ENCODE measurements around the gene MTRF1. TPM values are rescaled to one million over a fixed set of nuclear protein-coding genes. Genes with fewer than 3 reads are reported as not detected.

MTRF1 gene
- total and polyA plus RNA-seq, 12 donors, result 6.6 to 18.7 (median 10.3) TPM

- H3K36me3 ChIP-seq, result peaks cover 0 to 21% (median 0%) of the 10 kb centered on the region in 9 donors
- H3K27ac ChIP-seq, result no peak overlapping the region
- 92 to 94% methylated on average over 6 of the region's 6 CpGs for WGBS, 2 donors
- no peaks in the 10 kb centered on the region for H3K27me3 ChIP-seq
- TF ChIP-seq, protein P1, sequence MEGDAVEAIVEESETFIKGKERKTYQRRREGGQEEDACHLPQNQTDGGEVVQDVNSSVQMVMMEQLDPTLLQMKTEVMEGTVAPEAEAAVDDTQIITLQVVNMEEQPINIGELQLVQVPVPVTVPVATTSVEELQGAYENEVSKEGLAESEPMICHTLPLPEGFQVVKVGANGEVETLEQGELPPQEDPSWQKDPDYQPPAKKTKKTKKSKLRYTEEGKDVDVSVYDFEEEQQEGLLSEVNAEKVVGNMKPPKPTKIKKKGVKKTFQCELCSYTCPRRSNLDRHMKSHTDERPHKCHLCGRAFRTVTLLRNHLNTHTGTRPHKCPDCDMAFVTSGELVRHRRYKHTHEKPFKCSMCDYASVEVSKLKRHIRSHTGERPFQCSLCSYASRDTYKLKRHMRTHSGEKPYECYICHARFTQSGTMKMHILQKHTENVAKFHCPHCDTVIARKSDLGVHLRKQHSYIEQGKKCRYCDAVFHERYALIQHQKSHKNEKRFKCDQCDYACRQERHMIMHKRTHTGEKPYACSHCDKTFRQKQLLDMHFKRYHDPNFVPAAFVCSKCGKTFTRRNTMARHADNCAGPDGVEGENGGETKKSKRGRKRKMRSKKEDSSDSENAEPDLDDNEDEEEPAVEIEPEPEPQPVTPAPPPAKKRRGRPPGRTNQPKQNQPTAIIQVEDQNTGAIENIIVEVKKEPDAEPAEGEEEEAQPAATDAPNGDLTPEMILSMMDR (IDR thresholded peaks at IDR 0.05), result no peak
- intact Hi-C loops (cut with DNase I), result no loop called here
- H3K9me3 ChIP-seq, result no peaks in the 10 kb centered on the region
- H3K4me3 ChIP-seq, result no peak overlapping the region
- H3K4me1 ChIP-seq, result peaks cover 2 to 25% (median 16%) of the 10 kb centered on the region in 9 donors
- DNase-seq (no peak), ATAC-seq (no peak)
Measured at GRCh38 chr13:41188584-41188983, 74.8 kb downstream of the MTRF1 start.

DNA sequence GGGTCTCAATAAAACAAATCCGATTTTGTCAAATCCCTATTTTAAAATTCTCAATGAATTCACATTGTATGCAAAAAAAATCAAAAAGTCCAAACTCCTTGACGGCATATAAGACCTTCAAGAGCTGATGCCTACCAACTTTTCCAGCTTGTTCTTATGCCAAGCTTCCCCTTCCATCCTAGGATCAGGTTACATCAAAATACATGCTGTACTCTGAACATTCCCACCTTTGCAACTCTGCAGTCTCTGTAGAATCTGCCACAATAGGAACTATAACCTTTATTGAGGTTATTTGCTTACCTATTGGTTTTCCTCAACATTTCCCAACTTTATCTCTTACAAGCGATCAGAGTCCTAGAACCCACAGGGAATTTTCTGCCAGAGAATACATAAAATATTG lies 76.9 kb downstream of the MTRF1 start:
- Histone ChIP-seq H3K4me3 (no peak overlapping the region), H3K27ac (no peak overlapping the region), H3K4me1 (peaks cover 0 to 8% (median 3%) of the 10 kb centered on the region in 9 donors), H3K27me3 (no peaks in the 10 kb centered on the region), H3K9me3 (no peaks in the 10 kb centered on the region), H3K36me3 (peaks cover 0 to 9% (median 0%) of the 10 kb centered on the region in 9 donors)
- ATAC-seq, result no peak
- 87 to 93% methylated on average over 3 of the region's 3 CpGs for WGBS, 2 donors
- no peak for DNase-seq
- TF ChIP-seq, protein P1 (IDR thresholded peaks at IDR 0.05), result no peak
- intact Hi-C loops (cut with DNase I), result no loop called here

DNA sequence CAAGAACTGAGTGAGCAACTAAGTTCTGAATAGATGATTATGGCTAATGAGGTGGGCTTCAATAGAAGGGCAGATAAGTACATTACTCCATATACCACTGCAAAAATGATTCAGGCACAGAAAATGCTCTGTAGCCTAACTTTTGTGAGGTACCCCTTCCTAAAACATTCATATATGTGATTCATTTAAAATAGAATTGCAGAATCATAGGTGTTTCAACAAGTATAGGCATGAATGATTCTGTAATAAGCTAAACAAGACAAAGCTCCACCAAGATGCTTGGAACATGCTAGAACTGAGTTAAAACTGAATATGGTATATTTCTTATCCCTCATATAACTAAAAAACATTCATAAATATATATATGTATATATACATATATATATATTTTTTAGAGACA lies 81.1 kb downstream of the MTRF1 start:
- DNase-seq (no peak), ATAC-seq (no peak)
- H3K9me3 ChIP-seq, result no peaks in the 10 kb centered on the region
- TF ChIP-seq, protein P1 (IDR thresholded peaks at IDR 0.05), result no peak
- no peak overlapping the region for H3K4me3 ChIP-seq
- no peaks in the 10 kb centered on the region for H3K27me3 ChIP-seq
- intact Hi-C loops (cut with DNase I), result no loop called here
- H3K27ac ChIP-seq, result no peak overlapping the region
- no peaks in the 10 kb centered on the region for H3K36me3 ChIP-seq
- H3K4me1 ChIP-seq, result peaks cover 0 to 7% (median 0%) of the 10 kb centered on the region in 9 donors

- H3K9me3 ChIP-seq, result peaks cover 0 to 22% (median 15%) of the 10 kb centered on the region in 11 donors
- peaks cover 0 to 7% (median 0%) of the 10 kb centered on the region in 9 donors for H3K4me1 ChIP-seq
- no peak overlapping the region for H3K4me3 ChIP-seq
- 91 to 93% methylated on average over 4 of the region's 4 CpGs for WGBS, 2 donors
- TF ChIP-seq, protein P1 (IDR thresholded peaks at IDR 0.05), result no peak
- ATAC-seq (no peak), DNase-seq (no peak)
- intact Hi-C loops (cut with DNase I), result no loop called here
- H3K27ac ChIP-seq, result no peak overlapping the region
- H3K27me3 ChIP-seq, result no peaks in the 10 kb centered on the region
- H3K36me3 ChIP-seq, result peaks cover 0 to 5% (median 0%) of the 10 kb centered on the region in 9 donors
Measured at GRCh38 chr13:41179593-41180250, 83.7 kb downstream of the MTRF1 start.
